Jurkat, Clone E6-1 (cell line): ENCODE measurements around the gene EFCAB5.
"Not testable (repeated sequence)": the region's sequence is repeated elsewhere in the genome, so short reads cannot be mapped to it uniquely, and the experiment has no call there.

ENCODE experiments used
- DNase-seq: peaks from one replicate; pipeline ENCODE4 v3.0.0-alpha.2; 2011; ENCODE audit warnings: low read depth, low spot score
- H3K4me3 ChIP-seq: 2 replicates; pipeline ENCODE4 v1.5.1; 2011; ENCODE audit warnings: mild to moderate bottlenecking, low read length, control low read depth, moderate library complexity

EFCAB5 gene

DNA sequence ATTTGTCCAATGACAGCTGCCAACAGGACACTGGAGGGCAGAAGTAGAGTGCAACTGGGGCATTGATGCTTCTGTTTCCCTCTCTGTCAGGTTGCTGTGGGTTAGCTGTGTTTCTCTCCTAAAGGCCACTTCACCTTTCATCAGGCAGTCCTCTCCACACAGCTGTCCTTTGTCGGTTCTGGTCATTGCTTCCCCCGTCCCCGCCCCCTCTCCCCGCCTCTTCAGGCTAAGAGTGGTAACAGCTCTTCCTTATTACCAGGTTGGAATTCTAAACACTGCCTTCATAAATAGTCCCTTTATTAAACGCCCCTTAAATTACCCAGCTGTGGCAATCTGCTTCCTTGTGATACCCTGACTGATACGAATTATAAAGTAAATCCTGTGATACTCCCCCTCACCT, 143.4 kb downstream of the EFCAB5 start:
- DNase-seq = no peak
- H3K4me3 ChIP-seq = no peak overlapping the region

DNA sequence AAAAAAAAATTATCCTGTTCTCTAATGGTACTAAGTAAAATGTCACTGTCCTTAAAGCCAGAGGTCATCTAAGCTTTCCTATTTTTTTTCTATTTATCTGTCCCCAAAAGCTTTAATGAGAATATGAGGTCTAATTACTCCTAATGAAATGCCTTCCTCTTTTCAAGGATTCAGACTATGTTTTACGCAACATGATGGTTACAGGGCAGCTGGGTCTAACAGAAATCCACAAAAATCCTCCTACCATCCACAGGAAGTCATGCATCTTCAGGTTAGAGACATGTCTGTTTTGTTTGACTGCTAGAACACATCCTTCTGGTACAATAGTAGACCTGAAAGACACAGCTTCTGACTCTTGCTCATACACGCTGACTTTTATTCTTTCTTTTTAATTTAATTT, 145.5 kb downstream of the EFCAB5 start:
- no peak overlapping the region for H3K4me3 ChIP-seq
- no peak for DNase-seq

DNA sequence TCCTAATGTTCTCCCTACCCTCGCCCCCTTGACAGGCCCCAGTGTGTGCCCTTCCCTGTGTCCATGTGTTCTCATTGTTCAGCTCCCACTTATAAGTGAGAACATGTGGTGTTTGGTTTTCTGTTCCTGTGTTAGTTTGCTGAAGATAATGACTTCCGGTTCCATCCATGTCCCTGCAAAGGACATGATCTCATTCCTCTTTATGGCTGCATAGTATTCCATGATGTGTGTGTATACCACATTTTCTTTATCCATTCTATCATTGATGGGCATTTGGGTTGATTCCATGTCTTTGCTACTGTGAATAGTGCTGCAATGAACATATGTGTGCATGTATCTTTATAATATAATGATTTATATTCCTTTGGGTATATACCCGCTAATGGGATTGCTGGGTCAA, 146.0 kb downstream of the EFCAB5 start:
- H3K4me3 ChIP-seq, DNase-seq: not testable (repeated sequence)

DNA sequence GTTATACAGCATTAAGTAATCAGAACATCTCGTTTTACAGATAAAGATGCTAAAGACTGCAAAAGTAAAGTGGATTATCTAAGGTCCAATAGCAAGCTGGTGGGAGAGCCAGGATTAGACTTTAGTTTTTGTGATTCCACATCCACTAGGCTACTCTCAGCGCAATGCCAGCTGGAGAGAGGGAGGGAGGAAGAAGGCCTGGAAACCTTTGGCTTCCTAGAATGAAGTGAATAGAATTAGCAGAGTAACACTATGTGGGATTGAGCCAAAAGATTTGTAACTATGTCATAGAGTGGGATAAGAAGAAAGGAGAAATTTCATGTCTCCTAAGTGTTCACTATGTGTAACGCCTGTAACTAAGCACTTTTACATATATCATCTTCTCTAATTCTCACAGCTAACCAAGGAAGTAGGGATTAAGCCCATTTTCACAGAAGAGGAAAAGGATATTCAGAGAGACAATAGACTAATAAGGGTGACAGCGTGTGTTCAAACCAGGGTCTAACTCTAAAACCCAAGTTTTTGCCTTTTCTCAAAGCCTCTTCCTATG, 149.8 kb downstream of the EFCAB5 start:
- DNase-seq = no peak
- H3K4me3 ChIP-seq = no peak overlapping the region

DNA sequence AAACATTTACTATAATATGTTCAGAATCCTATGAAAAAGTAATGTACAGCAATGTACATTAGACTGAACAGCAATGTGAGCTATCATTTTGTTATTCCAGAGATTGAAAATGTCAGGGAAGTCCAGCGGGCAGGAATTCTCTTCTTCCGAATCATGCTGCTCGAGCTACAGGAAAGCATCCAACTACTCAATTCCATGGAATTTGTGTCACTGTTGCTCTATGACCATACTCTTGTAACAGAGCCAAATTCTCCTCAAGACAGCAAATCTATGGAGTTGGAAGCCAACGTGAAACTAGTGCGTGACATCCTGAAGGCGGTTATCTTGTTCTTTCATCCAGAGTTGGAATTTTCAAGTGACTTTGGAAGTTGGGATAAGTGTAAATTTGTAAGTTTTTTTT, 150.3 kb downstream of the EFCAB5 start:
- no peak for DNase-seq
- no peak overlapping the region for H3K4me3 ChIP-seq

DNA sequence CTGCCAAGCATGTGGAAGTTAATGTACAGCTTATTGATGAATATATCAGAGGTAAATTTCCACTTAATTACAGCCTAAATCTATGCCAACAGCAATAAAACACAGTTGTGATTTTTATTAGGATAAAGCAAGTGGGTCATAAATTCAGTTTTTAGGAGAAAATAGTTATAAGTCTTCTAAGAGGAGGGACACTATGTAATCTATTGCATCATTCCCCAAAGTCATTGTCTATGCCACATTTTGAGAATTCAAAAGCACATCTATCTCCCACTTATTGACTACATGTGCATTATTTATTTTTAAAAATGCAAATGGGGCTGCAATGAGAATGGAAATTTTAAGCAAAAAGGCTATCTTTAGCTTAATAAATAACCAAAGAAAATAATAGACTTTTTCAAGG, 151.5 kb downstream of the EFCAB5 start:
- no peak overlapping the region for H3K4me3 ChIP-seq
- no peak for DNase-seq

DNA sequence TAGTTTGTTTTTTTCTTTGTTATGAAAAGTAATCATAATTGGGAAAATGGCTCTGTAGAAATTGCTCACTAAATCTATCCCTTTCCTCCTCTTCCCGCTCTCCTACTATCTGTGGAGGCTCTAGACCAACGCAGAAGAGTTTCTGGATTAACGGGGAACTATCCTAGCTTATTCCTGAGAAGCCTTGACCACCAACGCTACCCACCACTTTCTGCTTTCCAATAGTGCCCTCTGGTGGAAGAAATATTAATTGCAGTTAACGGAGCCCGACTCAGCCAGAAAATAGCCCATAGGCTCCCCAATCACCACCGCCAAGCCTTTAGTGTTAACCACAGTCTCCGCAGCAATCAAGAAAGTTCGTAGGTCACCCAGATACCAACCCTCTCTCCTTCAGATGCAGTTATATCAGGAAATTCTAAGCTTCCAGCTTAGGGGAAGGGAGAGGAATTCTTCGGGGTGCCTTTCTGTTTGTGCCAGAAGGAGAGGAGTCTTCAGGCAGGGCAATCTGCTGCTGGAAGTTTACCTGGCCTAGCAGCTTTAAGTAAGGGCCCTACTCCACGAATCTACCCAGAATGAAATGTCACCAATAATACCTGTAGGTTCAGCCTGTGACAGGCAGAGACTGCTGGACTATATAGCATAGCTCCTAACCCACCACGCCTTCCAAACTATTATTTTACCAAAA, 152.2 kb downstream of the EFCAB5 start:
- peak; percentile 37 for DNase-seq
- H3K4me3 ChIP-seq = no peak overlapping the region

DNA sequence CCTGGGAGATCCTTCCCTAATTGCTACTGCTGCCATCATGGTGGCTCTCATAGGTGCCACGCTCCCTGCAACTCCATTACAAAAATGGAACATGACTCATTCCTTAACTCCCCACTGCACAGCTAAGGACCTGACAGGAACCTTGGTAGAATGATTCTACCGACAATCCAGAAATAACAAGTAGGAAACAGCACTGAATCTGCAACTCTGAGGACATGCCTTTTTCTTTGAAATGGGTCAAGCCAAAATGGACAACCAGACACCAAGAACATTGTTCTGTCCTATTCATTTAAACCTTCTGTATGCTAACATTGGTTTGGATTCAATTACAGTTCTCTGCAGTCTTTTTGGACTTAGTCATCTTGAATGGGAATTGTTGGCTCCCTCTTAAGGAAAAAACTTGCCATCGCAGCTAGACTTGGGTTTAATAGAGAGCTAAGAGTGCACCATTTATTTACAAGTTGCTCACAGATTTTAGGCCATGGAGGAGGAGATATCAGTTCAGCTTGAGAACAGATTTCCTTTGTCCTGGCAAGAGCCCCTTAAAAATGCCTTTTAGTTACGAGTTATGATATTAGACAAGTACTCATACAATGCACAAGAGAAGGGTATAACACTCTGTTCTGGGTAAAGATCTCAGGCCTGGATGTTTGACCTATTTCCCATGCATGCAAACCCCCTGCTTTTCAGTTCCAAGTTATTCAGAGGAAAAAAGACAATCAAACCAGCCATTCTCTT, 154.2 kb downstream of the EFCAB5 start:
- H3K4me3 ChIP-seq = no peak overlapping the region
- peak; percentile 32 for DNase-seq

DNA sequence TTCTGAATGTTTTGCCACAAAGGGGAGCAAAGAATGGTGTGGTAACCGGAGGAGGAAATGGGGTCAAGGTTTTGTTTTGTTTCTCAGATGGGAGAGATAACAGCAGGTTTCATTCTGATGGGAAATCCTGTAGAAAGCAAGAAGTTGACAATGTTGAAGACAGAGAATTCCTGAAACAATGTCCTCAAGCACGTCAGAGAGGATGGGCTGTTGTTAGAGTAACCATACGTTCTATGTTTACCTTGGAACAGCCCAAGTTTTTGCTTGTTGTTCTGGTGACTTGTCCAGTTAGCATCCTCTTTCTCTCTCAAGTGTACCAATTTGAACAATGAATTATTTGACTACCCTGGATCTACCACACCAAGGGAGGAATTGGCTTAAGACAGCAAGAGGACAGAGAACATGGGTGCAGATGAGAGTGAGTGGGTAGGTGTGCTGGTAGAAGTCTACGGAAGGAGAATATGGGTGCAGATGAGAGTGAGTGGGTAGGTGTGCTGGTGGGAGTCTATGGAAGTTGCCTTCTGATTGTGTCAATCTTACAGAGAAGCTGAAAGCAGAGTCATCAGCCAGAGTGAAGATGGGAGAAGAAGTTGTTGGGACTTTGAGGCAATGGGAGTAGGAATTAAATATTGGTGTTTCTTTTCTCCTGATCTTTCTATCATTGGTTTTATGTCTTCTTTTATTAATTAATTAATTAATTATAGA, 160.4 kb downstream of the EFCAB5 start:
- no peak for DNase-seq

DNA sequence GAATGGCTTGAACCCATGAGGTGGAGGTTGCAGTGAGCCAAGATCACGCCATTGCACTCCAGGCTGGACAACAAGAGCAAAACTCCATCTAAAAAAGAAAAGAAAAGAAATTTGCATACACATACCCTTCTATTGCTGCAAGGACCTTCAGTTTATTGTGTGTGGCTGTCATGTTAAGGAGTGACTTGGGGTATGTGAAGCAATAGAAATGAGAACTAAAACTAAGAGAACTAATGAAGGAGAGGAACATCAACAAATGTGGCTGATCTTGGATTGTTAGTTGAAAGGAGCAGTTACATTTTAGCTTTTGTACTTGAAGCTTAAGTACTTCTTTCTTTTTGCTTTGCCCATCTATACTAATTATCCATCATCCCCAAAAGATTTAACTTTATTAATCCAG, 162.5 kb downstream of the EFCAB5 start:
- DNase-seq = no peak
- no peak overlapping the region for H3K4me3 ChIP-seq

More for the DNA sequence above, 160.4 kb downstream of the EFCAB5 start:
- no peak overlapping the region for H3K4me3 ChIP-seq

DNA sequence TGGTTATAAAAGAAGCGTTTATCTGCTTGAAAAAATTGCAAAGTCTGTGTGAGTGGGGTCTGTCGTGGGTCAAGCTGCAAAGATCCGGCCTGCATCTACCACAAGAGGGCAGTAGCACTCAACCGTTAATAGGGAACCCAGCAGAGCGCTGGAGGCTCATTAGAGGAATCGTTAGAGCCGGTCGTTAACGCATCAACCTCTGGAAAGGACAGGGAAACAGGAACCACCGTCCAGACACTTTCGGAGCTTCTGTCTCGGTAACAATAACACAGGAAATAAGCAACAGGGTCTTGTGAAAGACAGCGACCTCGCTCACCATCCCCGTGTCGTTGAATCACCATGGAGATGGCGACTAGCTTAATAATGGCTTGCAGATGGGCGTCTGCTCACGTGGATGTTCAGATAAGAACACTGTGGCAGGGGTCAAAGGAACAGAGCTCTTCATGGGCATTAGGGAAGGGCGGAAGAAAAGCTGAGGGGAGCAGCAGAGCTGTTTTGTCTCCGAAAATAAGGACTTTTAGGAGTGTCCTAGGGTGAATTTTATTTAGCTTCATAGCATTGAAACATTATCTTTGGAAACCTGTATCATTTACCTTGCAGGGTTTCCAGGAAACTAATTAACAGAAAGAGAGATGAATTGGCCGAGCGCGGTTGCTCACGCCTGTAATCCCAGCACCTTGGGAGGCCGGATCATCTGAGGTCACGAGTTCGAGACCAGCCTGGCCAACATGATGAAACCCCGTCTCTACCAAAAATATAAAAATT, 163.3 kb downstream of the EFCAB5 start:
- DNase-seq = peak; percentile 71
- H3K4me3 ChIP-seq = peak overlapping the region; percentile 53

DNA sequence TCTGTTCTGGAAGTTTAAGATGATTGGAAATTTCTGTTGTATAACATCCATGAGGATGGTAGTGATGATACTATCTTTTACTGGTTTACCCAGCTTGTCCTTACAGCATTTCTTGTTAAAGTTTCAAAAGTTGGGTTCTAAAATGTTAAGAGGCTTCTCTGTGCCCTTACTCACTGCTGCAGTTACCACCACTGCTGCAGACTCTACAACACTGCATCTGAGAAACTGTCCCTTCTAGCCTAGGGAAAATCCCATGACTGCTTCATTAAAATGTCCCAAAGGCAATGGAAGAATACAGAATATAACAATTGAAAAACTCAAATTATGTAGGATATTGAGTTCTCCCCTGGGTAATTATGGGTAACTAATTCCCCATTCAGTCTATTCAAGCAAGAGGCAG, 171.4 kb downstream of the EFCAB5 start:
- H3K4me3 ChIP-seq = no peak overlapping the region
- no peak for DNase-seq

DNA sequence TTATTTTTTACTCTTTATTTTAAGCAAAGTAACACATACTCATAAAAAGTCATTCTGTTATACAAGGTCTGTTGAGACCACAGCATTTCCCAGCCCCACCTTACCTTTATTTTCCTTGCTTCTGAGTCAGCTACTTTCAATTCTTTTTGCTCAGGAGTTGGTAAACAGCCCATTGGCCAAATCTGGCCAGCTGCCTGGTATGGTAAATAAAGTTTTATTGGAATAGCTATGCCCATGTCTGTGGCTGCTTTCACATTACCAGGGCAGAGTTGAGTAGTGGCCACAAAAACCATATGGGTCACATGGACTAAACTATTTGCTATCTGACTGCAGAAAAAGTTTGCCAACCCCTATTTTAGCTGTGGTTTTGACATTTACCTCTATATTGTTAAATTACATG, 171.8 kb downstream of the EFCAB5 start:
- DNase-seq = no peak
- no peak overlapping the region for H3K4me3 ChIP-seq

DNA sequence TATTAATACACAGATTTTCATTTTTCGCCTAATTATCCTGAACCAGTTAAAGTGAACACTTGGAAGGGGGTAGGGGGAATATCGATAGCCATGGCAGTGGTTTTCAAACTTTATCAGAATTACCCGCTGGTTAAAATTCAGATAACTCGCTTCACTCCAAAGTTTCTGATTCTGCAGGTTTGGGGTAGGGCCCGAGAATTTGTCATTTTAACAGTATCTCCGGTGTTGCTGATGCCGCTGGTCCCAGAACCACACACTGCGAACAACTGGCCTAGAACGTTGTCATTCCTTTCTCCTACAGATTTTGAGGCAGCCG, 174.9 kb downstream of the EFCAB5 start:
- no peak for DNase-seq
- H3K4me3 ChIP-seq = peak overlapping the region; percentile 93

DNA sequence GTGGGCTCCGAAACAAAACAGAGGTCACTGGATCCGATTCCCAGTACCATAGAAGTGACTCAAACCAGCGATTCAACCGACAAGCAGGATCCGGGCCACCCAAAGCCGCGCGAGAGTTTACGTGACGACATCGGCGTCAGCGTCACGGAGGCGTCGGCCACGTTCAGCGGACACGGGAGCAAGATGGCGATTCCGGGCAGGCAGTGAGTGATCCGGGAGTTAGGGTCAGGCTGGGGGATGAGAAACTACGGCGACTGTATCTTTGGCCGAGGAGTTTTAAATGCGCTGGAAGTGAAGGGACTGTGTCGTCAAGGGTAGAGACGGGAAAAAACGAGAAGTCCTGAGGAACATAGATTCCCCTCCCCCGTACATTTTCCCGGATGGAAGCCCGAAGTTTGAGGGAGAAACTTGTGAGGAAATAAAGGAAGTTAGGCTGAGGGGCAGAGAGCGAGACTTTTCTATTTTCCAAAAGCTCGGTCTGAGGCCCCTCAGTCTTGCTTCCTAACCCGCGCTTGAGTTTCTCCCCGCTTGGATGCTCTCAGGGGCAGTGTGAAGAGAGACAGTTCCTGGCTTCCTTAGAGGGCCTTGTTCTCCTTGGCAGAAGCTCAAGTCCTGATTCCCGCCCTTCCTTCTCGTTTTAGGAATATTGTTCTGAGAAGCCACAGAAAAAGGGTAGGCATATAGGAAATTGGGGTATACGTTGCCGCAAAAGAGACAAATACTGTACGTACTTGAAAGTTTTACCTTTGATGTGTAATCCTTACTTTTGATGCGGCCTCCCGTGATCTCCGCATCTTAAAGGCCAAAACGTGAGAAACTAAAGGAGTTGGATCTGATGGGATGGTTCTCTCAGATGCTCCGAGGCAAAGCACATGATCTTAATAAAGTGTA, 175.5 kb downstream of the EFCAB5 start, which contains the start of gene NSRP1:
TSS of gene NSRP1 (plus strand) at position 156 of the 891 bp plus-strand sequence. CDS start at position 184, 28 bp downstream.
- DNase-seq = peak; percentile 89
- peak within 1 kb of the TSS; percentile 93 for H3K4me3 ChIP-seq

DNA sequence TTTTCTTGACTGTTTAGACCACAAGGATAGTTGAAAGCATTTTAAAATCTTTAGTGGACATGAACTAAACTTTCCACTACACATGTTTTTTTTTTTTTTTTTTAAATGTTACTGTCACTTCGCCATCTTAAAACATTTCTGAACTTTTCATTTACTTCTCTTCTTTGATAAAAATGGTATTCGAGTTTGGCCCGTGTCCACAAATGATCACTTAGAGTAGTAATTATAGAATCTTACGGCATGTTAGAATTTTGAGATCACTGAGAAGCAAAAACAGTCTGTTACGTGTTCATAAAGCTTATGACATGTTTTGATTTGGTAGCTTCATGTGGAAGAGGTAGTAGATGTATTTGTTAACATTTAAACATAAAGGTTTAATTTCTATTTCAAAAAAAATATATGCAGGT, 176.2 kb downstream of the EFCAB5 start:
- H3K4me3 ChIP-seq = peak overlapping the region; percentile 93
- no peak for DNase-seq

DNA sequence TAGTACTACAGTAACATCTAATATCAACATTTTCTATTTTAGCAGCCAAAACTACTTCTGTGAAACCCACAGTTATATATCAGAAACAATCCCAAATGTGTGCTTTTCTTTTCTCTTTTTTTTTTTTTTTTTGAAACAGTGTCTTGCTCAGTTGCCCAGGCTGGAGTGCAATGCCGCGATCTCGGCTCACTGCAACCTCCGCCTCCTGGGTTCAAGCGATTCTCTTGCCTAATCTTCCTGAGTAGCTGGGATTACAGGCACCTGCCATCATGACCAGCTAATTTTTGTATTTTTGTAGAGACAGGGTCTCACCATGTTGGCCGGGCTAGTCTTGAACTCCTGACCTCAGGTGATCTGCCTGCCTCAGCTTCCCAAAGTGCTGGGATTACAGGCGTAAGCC, 177.2 kb downstream of the EFCAB5 start:
- H3K4me3 ChIP-seq, DNase-seq: not testable (repeated sequence)

DNA sequence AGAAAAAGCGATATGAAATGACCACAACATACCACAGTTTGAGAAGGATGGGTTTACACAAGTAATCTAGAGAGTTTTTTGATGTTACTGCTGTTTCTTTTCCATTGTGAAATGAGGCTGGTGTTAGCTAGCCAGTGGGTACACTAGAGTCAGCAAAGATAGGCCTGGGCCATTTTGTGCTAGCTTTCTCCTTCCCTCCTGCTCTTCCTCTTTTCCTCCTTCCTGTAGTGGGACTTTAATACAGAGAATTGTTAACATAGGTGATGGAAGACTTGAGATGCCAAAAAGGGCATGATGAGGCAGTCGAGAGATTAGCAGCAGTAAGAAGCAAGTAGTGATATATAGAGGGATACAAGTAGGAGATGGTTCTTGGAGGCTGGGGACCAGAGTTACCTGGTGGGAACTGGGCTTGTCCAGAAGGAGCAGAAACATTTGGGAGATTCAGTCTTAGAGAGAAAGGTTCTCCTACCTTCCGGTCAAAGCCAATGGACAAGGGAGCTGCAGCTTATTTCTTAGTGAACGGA, 182.9 kb downstream of the EFCAB5 start:
- no peak overlapping the region for H3K4me3 ChIP-seq
- DNase-seq = no peak
